HK-2 (cell line): ENCODE results near the gene RAP1A.
A peak's percentile ranks its signal among the peaks of the same experiment; 100 is the strongest.
"Not testable (repeated sequence)": the region's sequence is repeated elsewhere in the genome, so short reads cannot be mapped to it uniquely, and the experiment has no call there.

Experiments
- DNase-seq: peaks from one replicate; pipeline ENCODE4 v3.0.0-alpha.2; 2018; ENCODE audit not compliant: unreplicated experiment

Gene RAP1A

DNA sequence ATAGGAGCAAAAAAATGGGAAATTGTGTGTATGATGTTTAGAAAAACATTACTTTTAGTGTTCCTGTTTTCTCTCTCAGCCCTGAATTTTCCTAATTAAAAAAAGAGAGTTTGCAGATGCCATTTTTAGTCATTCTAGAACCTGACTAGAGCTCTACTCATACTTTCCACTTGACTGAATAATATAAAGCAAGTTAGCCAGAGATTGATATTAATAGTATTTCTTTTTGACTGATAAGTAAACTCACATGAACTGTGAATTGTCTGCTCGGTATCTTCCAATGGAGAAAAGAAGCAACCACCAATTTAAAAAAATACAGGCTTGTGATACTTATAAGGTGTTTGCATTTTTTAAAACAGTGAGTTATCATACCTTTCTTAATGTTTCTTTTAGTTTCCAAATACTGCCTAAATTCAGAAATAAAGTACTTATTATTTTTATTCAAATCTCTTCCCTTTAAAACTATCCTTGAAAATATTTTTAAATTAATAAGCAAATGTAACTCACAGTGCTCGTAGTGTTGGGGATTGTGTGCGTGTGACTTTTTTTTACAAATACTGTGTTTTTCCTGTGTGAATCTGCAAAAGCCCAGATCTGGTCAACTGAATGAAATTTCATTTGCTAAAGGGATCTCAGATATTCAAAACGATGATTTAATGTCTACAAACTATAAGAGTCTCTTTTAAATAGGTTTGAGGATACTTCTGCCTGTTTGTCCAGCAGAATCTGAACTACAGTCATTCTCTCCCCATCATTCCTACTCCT, 9.8 kb downstream of the RAP1A start:
- no peak for DNase-seq

DNA sequence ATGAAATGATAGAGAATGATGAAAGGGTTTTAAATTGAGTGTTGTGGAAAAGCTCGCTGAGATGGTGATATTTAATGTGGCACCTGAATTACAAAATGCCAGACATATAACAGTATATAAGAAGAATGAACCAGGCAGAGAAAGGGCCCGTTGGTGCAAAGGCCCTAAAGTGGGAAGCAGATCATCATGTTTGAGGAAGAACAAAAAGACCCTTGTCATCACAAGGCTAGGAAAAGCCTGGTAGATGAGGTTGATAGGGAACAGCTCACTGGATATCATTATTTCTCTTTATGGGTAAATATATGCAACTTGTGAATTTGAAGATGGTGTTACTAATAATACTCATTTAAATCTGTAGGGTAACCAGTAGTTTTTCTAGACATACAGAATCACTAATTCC, 11.0 kb downstream of the RAP1A start:
- no peak for DNase-seq

DNA sequence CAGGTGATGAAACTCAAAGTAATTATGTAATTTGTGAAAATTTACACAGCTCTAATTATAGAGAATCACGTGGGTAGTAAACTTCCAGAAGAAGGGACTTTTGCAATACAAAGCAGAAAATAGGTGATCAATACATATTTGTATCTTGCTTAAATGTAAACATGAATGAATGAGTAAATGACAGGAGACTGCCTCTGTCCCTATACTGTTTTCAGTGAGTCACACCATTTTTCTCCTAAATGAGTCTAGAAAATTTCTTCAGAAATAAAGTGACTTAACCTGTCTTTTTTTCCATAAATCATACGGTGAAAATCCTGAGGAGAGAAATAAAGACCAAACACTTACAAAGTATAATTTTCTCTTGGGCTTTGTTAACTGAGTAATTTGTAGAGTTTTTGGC, 11.9 kb downstream of the RAP1A start:
- DNase-seq = no peak

DNA sequence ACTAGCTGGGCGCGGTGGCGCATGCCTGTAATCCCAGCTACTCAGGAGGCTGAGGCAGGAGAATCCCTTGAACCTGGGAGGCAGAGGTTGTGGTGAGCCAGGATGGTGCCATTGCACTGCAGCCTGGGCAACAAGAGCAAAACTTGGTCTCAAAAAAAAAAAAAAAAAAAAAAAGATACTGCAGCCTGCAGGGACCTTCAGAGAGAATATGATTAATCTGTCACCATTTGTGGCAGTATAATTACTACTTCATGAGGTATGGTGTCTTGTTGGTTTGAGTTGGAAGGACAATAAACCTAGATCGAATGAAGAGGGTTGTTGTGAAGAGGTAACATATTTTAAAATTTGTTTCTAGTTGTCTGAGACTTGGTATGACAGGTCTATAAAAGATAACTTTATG, 13.2 kb downstream of the RAP1A start:
- DNase-seq = not testable (repeated sequence)

DNA sequence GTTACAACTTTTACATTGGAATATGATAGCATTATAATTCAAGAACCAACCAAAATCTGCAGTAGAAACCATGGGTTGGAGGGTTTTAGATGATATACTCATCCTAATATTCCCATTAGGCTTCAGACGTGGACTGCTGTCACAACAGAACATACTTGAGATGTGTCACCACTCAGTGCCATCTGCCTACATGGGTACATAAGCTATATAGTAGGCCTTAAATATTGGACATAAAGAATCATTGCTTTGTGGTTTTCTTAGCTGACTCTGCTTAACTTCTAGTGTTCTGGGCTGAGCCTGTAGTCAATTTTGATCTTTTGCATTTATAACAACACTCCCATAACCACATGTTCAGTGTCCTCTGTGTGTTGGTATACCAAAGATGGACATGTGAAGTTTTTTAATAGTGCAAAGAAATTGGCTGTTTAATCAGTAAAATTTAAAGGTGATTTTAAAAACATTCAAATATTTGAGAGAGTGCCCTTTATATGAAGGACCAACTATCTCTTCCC, 14.2 kb downstream of the RAP1A start:
- DNase-seq = no peak

DNA sequence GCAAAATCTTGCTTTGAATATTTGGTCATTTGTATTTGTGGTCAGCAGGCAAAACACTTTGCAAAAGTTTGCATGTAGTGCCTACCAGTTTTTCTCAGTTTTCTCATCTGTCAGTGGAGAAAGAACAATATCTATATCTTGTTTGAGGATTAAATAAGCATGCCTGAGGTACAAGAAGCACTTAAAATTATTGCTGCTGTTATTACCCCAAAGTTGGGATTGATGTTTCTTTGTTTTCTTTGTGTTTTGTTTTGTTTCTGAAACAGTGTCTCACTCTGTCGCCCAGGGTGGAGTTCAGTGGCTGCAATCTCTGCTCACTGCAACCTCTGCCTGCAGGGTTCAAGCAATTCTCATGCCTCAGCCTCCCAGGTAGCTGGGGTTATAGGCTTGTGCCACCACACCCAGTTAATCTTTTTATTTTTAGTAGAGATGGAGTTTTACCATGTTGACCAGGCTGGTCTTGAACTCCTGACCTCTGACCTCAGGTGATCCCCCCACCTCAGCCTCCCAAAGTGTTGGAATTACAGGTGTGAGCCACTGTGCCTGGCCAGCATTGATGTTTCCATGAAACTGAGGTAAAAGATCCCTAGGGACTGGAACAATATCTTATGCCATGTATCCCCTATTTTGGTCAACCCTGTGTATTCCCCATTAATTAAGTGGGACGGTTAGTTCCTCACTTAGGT, 15.9 kb downstream of the RAP1A start:
- no peak for DNase-seq

DNA sequence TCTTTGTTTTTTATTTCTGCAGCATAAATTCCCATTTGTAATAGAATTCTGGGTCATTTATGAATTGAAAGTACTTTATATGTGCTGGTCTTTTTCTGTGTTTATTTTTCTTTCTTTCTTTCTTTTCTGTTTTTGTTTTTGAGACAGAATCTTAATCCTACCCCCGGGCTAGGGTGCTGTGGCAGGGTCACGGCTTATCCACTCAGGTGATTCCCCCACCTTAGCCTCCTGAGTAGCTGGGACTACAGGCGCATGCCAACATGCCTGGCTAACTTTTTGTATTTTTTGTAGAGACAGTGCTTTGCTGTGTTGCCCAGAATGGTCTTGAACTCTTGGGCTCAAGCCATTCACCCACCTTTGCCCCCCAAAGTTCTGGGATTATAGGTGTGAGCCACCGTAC, 18.7 kb downstream of the RAP1A start:
- no peak for DNase-seq

DNA sequence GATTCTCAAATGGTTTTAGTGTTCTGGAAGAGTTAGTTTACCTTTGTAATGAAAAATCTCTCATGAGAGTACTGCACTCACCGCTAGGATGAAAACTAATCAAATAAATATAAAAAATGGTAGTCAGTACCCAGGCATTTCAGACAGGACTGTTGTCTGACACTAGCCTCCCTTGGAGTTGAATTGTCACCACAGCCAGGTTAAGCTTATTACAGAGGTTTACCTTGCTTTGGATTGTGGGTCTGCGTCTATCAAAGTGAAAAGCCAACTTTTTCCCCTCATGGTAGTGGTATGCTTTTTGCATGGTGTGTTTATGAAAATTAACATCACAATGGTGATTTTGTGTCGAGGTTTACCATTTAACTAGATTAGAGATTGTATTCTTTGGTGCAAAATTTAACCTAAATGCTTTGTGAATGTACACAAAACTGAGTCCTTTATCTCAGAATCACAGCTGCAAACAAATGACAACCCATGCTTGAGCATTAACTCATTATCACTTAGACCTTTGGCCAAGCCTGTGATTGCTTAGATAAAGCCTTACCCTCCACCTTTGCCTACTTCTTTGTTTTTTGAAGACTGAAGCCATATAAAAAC, 20.1 kb downstream of the RAP1A start:
- DNase-seq = no peak

DNA sequence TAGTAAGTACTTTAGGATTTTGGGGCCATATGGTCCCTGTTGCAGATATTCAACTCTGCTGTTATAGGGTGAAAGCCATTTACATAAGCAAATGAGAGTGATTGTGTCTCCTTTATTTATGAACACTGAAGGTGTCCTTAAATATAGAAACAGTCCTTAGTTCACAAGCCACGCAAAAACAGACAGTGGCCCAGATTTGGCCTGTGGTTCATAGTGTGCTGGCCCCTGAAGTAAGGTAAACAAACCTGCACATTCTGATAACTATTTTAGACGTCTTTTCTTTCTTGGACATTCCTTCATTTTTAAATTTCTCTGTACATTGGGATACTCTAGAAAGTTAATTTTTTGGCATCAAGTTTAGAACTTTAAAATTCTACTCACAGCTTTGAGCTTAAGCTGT, 23.5 kb downstream of the RAP1A start:
- no peak for DNase-seq

DNA sequence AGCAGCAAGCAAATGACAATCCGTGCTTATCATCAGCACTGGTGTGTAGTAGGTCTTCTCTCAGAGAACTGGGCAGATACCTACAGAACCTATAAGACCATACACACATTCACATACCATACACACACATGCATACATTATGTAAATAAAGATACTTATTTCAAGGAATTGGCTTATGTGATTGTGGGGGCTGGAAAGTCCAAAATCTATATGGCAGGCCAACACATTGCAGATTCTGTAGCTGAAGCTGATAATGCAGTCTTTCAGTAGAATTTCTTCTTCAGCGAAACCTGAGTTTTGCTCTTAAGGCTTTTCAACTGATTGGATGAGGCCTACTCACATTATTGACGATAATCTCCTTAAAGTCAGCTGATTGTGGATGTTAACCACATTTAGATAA, 24.1 kb downstream of the RAP1A start:
- no peak for DNase-seq

DNA sequence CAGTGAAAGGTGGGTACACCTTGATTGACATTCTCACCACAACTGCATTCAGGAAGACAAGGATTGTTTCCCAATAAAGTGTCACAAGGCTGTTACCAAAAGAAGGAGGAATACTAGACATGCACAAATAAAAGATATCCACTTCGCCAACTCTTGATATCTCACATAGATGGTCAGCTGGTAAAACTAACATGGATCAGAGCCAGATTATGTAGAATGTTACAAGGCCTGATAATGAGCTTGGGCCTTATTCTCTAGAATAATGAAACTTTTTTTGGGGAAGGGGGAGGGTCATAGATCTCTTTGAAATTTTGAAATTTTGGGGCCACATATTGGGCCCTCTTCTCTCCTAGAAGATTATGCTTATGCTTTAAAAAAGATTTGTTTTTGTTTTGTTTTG, 24.9 kb downstream of the RAP1A start:
- DNase-seq = no peak

DNA sequence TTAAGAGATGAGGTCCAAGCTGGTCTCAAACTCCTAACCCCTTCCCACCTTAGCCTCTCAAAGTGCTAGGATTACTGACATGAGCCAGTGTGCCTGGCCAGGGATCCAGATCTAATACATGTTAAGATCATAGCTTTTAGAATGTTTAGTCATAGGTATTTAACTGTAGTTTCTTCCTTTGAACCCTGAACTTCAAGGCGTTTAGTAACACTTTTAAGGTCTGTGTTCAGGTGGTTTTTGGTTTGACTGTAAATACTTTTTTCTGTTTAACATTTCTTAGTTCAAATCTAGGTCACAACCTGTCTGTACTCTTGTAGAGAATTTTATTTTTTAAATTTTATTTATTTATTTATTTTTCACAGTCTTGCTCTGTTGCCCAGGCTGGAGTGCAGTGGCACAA, 28.1 kb downstream of the RAP1A start:
- DNase-seq = no peak

DNA sequence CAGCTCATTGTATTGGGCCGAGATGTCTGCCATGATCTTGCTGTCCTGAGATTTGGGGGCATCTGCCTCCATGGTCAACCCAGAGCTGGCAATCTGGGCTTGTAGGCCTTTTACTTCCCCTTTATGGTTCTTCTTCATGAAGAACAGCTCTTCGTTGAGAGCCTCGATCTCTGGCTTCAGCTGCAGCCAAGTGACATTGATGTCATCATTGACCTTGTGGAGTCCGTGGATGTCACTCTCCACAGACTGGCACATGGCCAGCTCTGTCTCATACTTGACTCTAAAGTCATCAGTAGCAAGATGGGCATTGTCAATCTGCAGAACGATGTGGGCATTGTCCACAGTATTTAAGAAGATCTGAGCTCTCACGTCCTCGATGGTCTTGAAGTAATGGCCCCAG, 29.2 kb downstream of the RAP1A start:
- no peak for DNase-seq

DNA sequence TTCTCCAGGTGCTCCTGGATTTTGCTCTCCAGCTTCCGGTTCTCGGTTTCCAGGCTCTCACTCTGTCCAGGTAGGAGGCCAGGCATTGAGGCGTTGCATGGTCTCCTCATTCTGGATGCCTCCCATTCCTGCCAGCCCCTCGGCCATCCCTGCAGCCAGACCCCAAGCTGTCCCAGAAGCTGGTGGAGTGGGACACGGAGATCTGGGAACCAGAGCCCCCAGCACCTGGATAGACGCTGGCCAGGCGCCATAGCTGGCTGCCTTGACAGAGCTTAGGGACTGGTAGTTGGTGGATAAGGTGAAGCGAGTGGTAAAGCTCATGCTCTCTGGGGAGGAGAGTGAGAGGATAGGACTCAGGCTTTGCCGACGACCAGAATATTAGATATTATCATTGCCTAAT, 29.6 kb downstream of the RAP1A start:
- DNase-seq = no peak

DNA sequence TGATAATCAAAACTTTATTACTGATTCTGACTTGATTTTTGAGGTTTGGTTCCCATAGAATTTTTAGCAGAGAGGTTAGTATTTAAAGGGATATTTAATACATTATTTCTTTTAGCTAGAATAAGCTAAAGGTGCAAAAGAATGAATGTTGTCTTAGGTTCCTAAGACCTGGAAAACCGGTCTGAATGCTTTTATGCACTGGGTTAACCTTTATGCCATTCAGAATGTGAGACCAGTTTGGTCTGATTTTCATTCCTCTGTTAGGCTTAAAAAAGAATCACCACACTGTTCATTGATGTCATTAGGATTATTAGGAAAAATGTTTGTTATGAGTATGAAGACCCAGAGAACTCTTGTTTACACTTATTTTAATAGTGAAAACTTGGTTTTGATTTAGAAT, 30.1 kb downstream of the RAP1A start:
- no peak for DNase-seq

DNA sequence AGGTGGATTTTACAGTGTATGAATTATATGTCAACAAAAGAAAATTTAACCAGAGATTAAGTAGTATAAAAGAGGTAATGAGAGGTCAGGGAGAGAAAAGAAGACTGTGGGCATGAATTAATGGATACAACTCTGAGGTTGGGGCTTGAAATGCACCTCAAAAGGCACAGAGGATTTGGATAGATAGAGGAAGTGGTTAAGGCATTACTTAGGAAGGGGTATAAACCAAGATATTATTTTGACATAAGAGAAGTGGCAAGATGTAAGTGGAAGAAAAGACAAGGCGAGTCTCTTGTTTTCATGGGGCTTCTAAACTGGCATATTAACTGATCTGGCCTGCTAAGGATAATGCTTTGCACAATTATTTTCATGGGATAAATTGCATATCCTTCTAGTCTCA, 34.1 kb downstream of the RAP1A start:
- no peak for DNase-seq

DNA sequence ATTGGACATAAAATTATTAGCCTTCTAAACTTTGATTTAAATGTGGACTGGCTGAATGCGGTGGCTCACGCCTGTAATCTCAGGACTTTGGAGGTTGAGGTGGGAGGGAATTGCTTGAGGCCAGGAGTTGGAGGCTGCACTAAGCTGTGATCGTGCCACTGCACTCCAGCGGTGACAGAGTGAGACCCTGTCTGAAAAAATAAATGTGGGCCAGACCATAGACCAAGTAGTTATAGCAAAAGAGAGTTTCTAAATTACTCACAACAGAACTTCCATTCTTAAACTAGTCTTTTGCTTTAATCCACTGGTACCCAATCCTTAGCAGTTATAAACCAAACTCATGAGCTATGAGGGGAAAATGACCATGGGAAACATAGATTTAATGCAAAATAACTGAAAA, 35.2 kb downstream of the RAP1A start:
- DNase-seq = no peak

DNA sequence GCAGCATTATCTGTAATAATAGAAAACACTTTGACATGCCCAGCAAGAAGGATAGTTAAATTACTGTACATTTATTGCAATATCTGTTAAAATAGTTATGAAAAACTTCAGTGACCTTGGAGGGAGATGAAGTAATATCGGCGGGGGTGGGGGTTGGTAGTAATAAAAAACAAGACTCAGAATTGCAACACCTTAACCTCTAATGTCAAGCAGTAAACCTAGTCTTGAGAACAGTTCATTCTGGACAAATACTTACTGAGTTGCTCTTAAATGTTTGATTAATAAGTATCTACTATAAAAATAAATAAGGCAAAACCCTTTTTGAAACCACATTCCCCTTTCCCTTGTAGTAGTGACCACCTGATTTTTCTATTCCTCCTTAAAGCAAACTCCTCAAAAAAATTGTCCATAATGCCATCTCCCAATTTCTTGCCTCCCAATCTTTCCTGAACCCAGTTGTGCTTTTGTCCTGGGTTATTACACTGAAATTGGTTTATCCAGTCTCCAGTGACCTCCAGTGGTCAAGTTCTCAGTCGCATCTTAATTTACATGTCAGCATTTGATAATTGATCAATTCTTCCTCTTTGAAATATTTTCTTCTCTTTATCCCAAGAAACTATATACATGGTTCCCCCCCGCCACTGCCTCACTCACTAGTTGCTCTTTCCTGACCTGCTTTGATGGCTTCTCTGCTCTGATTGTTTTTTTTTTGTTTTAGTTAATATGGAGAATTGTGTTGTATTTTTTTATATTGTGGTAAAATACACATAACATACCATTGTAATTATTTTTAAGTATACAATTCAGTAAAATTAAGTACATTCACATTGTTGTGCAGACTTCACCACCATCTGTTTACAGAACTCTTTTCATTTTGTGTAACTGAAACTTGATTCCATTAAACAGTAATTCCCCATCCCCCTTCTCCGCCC, 36.8 kb downstream of the RAP1A start:
- DNase-seq = peak; percentile 8

DNA sequence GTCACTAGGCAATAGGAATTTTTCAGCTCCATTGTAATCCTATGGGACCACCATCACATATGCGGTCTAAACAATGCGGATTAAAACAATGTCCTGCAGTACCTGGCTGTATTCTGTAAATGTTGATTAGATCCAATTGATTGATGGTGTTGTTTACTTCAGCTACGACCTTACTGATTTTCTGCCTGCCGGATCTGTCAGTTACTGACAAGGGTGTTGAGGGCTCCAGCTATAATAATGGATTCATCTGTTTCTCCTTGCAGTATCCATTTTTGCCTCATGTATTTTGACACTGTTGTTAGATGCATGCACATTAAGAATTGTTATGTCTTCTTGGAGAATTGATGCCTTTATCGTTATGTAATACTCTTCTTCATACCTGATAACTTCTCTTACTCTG, 39.0 kb downstream of the RAP1A start:
- DNase-seq = no peak

DNA sequence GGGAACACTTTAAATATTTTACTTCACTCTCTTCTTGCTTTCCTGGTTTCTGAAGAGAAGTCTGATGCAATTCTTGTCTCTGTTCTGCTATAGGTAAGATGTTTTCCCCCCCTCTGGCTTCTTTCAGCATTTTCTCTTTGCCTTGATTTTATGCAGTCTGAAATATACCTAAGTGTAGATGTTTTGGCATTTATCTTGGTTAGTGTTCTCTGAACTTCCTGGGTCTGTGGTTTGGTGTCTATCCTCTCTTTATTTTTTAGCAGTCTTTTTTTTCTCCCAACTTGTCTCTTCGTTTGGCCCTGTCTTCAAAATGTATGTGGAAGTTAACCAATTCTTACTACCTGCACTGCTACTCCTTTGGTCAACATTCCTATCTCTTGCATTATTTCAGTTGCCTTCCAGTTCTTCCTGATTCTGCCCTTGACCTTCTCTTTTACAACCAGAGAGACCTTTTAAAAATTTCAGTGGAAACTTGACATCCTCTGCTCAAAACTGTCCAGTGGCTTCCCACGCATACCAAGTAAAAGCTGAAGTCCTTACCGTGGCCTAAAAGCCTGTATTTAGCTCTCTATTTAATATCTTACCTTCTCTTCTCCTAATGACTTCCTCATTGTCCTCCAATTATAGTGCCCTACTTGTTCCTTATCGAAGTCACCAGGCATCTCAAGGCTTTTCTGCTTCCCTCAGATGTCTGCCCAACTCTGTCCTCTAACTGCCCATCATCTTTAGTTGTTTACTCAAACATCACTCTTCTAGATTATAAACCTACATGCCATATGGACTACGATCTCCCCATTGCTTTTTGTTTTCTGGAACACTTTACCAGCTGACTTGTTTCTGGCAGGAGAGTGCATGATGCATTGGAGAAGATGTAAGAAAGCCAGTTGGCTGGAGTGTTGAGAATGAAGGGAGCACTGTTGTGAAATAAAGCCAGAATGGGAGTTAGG, 40.9 kb downstream of the RAP1A start:
- no peak for DNase-seq

DNA sequence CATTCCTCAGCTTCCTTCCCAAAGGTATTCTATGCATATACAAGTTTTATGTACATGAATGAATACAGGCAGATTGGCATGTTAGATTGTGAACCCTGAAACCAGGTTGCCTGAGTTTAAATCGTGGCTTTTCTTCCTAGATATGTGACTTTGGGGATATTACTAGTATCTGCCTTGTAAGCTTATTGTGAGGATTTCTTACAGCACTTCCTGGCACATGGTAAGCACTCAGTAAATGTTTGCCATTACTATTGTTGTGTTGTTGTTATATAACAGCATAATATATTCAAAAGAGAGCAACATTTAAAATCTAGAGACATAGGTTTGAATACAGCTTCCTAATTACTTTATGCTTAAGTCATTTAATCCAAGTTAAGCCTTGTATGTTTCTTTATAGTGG, 45.1 kb downstream of the RAP1A start:
- DNase-seq = no peak
